Activated naive CD4-positive, alpha-beta T cell treated with anti-CD3 and anti-CD28 coated beads, Interleukin-2, amount 50 U/mL, for 72 hours (primary cell): ENCODE measurements around the gene SPHKAP. TPM values are rescaled to one million over a fixed set of nuclear protein-coding genes. Genes with fewer than 3 reads are reported as not detected.
"Not testable (repeated sequence)": the region's sequence is repeated elsewhere in the genome, so short reads cannot be mapped to it uniquely, and the experiment has no call there.

Experiments used
- ATAC-seq, 2 donors: fragments of 150-1000 bp; cut with Tn5 transposase; 2 replicates each; pipeline ENCODE4 v1.10.0; 2021; ENCODE audit warnings: mild to moderate bottlenecking in 2 of 2, moderate library complexity in 2 of 2
- DNase-seq, 2 donors: peaks; one replicate each; pipeline ENCODE4 v3.0.0; 2021 to 2022; ENCODE audit warnings: low spot score in 2 of 2
- H3K27ac Mint-ChIP-seq, 2 donors: one replicate each; pipeline ENCODE4 v1.8.0; 2022; ENCODE audit warnings: mild to moderate bottlenecking in 2 of 2, mixed read lengths in 2 of 2
- H3K36me3 Mint-ChIP-seq, 2 donors: one replicate each; pipeline ENCODE4 v1.8.0; 2022; ENCODE audit warnings: mixed read lengths in 2 of 2
- H3K9me3 Mint-ChIP-seq, 2 donors: one replicate each; pipeline ENCODE4 v1.8.0; 2022; ENCODE audit warnings: mixed read lengths in 2 of 2
- total RNA-seq, 2 donors: library from RNA; stranded (reverse); gene quantifications; one replicate each; pipeline ENCODE4 v1.2.3, GENCODE V29; 2022

The SPHKAP gene, protein sequence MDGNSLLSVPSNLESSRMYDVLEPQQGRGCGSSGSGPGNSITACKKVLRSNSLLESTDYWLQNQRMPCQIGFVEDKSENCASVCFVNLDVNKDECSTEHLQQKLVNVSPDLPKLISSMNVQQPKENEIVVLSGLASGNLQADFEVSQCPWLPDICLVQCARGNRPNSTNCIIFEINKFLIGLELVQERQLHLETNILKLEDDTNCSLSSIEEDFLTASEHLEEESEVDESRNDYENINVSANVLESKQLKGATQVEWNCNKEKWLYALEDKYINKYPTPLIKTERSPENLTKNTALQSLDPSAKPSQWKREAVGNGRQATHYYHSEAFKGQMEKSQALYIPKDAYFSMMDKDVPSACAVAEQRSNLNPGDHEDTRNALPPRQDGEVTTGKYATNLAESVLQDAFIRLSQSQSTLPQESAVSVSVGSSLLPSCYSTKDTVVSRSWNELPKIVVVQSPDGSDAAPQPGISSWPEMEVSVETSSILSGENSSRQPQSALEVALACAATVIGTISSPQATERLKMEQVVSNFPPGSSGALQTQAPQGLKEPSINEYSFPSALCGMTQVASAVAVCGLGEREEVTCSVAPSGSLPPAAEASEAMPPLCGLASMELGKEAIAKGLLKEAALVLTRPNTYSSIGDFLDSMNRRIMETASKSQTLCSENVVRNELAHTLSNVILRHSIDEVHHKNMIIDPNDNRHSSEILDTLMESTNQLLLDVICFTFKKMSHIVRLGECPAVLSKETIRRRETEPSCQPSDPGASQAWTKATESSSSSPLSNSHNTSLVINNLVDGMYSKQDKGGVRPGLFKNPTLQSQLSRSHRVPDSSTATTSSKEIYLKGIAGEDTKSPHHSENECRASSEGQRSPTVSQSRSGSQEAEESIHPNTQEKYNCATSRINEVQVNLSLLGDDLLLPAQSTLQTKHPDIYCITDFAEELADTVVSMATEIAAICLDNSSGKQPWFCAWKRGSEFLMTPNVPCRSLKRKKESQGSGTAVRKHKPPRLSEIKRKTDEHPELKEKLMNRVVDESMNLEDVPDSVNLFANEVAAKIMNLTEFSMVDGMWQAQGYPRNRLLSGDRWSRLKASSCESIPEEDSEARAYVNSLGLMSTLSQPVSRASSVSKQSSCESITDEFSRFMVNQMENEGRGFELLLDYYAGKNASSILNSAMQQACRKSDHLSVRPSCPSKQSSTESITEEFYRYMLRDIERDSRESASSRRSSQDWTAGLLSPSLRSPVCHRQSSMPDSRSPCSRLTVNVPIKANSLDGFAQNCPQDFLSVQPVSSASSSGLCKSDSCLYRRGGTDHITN (N-terminal part only)
- total RNA-seq: not detected

DNA sequence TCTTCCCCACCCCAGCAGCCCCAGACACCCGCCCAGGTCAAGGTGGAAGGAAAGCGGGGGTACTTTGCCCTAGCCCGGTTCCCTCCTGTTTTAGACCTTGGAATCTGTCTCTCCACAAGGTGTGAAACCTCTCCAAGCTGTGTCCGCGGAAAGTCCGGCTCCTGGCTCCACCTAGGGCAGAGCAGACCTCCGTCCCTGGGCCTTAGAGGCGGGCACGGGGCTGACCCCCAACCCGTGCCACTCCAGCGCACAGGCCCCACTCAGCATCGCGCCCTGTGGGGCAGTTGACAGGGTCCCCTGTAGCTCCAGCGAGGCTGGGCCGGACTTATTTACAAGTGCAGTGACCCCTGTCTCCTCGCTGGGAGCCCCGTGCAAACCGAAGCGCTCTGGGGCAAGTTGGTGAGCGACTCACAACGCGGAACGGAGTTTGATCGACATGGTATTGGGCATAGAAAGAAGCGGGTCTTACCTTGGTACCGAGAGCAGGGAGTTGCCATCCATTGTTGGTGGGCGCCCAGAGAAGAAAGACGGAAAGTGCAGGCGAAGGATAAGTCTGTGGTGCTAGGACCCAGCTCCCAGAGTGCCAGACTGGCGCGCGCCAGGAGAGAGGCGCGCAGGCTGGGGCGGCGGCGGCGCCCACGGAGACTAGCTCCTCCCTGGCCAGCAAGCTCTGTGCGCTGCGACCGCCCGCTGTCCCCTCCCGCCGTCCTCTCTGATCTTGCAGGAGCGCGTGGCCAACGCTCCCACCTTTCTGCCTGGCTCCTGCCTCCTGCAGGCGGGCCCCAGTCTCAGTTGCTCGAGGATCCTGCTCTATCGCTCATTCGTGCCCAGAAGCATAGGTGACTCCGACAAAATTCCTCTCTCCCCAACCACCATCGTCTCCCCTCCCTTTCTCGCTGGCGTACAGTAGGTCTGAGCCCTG is at the start of gene SPHKAP:
TSS of gene SPHKAP (minus strand) at position 590 of the 922 bp plus-strand sequence. CDS start at position 501, 89 bp downstream.
- H3K36me3 Mint-ChIP-seq: peaks cover 8% of the 10 kb centered on the region in 2 donors
- peaks cover 6 to 16% of the 10 kb centered on the region in 2 donors for H3K9me3 Mint-ChIP-seq
- no peak within 1 kb of the TSS for H3K27ac Mint-ChIP-seq
- DNase-seq: no peak
- no peak for ATAC-seq

DNA sequence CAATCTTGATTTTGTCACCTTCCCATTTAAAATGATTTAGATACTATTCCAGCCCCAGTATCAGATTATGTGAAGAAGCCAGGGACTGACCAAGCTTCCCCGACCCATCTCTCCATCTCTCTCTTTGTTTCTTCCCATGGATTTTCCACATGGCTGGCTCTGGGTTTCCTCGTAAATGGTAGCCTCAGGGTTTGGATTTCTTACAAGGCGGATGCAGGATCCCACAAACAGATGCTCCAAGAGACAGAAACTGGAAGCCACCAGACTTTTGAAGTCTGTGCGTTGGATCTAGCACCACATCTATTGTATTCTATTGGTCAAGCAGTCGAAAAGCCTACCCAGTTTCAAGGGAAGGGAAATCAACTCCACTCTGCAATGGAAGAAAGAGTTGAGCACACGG is 46.0 kb upstream of the SPHKAP start:
- no peak overlapping the region for H3K27ac Mint-ChIP-seq
- peaks cover 18 to 23% of the 10 kb centered on the region in 2 donors for H3K9me3 Mint-ChIP-seq
- ATAC-seq (no peak), DNase-seq (no peak)
- H3K36me3 Mint-ChIP-seq: no peaks in the 10 kb centered on the region

DNA sequence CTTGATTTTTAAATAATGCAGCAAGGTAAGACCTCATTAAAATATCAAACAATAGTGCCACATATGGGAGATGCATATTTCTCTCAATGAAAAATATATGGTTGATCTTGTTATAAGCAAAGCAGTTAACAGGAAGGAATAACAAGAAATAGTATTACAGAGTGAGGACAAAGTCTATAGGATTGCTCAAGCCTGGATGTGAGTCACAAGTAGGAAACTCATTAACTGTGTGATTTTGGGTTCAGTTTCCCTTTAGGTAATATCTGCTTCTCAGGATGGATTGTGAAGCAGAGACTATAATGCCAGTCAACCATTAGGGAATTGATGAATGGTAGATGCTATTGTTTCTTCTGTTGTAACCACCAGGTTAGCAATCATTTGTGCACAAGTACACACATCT is 42.9 kb upstream of the SPHKAP start:
- no peak for DNase-seq
- H3K27ac Mint-ChIP-seq: no peak overlapping the region
- peaks cover 14 to 18% of the 10 kb centered on the region in 2 donors for H3K9me3 Mint-ChIP-seq
- no peak for ATAC-seq
- H3K36me3 Mint-ChIP-seq: no peaks in the 10 kb centered on the region

DNA sequence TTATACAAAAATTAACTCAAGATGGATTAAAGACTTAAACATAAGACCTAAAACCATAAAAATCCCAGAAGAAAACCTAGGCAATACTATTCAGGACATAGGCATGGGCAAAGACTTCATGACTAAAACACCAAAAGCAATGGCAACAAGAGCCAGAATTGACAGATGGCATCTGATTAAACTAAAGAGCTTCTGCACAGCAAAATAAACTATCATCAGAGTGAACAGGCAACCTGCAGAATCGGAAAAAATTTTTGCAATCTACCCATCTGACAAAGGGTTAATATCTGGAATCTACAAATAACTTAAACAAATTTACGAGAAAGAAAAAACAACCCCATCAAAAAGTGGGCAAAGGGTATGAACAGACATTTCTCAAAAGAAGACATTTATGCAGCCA is 37.1 kb upstream of the SPHKAP start:
- not testable (repeated sequence) for H3K36me3 Mint-ChIP-seq, H3K27ac Mint-ChIP-seq, DNase-seq, ATAC-seq
- peaks cover 3 to 12% of the 10 kb centered on the region in 2 donors for H3K9me3 Mint-ChIP-seq

DNA sequence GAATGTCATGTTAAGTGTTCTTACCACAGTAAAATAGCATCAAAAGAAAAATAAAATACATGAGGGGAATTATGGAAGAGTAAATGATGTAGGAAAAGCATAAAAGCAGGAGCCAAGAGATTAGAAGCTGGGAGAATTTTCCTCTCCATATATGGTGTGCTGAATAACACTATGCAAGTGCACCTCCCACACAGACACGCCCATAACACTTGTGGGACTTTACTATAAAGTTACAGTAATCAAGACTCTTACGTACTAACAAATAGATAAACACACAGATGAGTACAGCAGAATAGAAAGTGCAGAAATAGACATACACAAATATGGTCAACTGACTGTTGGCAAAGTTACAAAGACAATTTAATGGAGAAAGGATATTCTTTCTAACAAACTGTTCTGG is 16.0 kb upstream of the SPHKAP start:
- Mint-ChIP-seq H3K9me3 (peaks cover 13 to 23% of the 10 kb centered on the region in 2 donors), H3K27ac (no peak overlapping the region), H3K36me3 (no peaks in the 10 kb centered on the region)
- DNase-seq: no peak
- no peak for ATAC-seq

DNA sequence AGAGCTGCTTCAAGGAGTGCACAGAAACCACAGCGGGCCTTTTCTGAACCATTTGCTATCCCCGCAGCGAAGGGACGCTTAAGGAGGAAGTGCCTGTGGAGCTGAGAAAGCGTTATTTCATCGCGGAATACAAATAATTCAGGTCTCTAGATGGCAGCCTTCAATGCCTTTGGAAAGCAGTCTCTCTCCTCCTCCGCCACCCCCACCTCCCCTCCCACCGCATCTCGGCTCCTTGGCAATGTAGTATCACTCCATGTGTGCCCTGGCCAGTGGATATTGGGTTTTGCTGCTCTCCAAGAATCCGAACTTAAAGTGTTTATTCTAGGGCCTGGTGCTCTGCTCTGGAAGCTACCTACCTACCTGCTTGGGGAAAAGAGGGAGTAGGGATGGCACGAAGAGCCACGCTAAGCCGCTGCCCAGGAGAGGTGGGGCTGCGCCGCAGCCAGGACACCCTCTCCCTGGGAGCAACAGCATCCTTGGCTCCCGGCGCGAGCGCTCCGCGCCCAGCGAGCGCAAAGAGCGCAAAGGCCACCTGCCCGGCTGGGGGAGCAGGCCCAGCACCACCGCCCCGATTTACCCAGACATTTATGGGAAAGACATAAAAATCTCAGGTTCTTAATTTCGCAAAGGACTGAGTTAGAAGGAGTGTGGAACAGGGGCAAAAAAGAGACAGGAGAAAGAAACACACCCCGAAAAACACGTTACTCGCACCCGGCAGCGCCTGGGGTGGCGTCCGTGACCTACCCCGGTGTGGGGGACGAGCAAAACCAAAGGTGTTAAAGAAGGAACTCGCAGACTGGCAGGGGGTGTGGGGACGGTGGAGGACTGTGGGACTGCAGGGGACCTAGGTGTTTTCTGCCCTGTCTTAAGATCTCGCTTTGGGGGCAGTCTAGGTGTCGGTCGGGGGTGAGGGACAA is 1.0 kb downstream of the SPHKAP start:
- H3K36me3 Mint-ChIP-seq: peaks cover 8% of the 10 kb centered on the region in 2 donors
- H3K27ac Mint-ChIP-seq: no peak overlapping the region
- peaks cover 6 to 11% of the 10 kb centered on the region in 2 donors for H3K9me3 Mint-ChIP-seq
- DNase-seq (no peak), ATAC-seq (no peak)

DNA sequence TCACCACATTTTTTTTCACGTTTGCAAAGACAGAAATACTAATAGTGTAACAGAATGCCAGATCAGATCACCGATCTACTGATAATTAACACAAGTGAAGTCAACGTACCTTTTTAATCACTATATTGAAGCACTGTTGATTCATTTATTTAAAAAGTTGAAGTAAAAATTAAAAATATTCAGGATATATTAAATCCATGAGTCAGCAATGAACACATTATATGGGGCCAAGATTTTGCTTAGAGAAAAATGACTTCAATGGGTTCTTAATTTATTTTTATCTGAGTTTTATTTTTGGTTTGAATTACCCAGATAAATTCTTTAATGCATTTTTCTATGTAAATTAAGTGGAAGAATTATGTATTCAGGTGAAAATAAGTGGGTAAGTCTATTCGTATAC is 14.2 kb downstream of the SPHKAP start:
- no peak overlapping the region for H3K27ac Mint-ChIP-seq
- ATAC-seq: no peak
- no peaks in the 10 kb centered on the region for H3K9me3 Mint-ChIP-seq
- no peaks in the 10 kb centered on the region for H3K36me3 Mint-ChIP-seq
- no peak for DNase-seq

DNA sequence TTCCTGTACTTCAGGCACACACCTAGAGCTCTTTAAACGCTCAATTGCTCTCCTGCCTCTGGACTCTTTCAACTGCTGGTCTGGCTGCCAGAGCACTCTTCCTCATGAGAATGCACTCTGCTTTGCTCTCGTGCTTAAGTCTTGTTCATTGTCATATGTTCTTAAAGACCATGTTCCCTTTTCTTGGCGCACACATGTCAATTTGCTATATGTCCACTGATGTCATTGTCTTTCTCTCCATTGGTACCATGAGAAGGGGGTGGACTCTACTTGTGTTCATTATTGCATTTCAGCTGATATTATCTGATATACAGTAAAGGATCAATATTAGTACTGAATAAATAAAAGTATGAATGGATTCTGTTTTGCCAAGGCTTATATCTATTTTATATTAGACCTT is 16.8 kb downstream of the SPHKAP start:
- no peak for ATAC-seq
- Mint-ChIP-seq H3K36me3 (no peaks in the 10 kb centered on the region), H3K27ac (no peak overlapping the region), H3K9me3 (peaks cover 0 to 8% of the 10 kb centered on the region in 2 donors)
- DNase-seq: no peak

DNA sequence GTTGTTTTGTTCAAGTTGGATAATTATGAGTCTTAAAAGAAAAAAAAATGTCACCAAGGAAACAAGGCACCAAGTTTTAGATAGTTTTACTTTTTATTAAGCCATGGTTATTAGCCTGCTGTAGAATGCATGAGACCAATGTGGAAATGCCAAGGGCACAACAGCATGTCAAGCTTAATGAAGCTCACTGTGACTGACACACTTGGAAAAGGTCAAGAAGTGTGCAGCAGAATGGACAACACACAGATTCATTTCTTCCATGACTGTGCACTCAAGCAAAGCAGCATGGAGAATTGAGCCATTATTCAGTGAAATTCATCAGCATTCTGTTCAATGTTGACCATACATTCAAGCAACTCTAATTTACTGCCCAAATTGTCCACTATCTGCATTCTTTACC is 23.6 kb downstream of the SPHKAP start:
- Mint-ChIP-seq H3K9me3 (peaks cover 6 to 19% of the 10 kb centered on the region in 2 donors), H3K36me3 (no peaks in the 10 kb centered on the region), H3K27ac (no peak overlapping the region)
- DNase-seq: no peak
- no peak for ATAC-seq

DNA sequence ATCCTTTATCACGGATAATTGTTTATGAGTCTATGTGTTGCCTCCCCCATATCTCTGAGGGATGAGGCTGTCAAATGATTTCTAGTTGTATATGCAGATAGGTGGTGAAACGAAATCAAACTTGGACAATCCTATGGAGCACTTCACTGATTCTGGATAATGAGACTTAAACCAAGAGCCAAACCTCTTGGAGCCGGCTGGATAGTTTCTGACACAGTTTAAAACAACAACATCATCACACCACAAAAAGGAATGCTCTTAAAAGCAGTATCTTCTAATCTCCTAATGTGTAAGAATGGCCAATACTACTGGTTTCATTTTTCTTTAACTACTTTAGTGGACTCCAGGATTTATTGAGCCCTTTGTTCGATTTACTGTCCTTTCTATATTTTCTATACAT is 36.5 kb downstream of the SPHKAP start:
- ATAC-seq: no peak
- no peaks in the 10 kb centered on the region for H3K36me3 Mint-ChIP-seq
- peaks cover 12 to 25% of the 10 kb centered on the region in 2 donors for H3K9me3 Mint-ChIP-seq
- H3K27ac Mint-ChIP-seq: no peak overlapping the region
- DNase-seq: no peak

DNA sequence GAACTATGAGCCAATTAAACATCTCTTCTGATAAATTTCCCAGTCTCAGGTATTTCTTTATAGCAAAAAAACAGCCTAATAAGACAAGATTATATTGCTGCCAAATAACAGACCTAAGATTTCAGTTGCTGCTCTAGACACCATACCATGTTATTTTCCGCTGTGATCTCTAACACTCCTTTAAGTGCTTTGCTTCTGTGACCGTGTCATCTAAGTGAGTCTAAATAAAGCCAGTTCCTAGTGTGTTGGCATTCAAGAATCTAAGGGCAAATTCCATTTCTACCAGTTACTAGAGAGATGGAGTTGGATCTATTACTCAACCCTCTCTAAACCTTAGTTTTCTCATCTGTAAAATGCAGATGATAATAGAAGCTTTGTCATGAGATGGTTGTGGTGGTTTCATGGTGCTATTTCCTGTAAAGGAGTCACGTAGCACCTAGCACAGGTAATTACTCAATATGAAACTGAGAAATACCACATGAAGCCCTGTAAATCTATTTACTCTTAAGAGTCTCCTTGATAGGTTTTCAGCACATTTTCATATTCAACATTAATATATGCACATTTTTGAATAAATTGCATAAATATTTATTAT is 40.5 kb downstream of the SPHKAP start:
- no peaks in the 10 kb centered on the region for H3K36me3 Mint-ChIP-seq
- ATAC-seq: peak; percentile 33 to 86
- H3K27ac Mint-ChIP-seq: no peak overlapping the region
- DNase-seq: no peak
- H3K9me3 Mint-ChIP-seq: peaks cover 14 to 26% of the 10 kb centered on the region in 2 donors

DNA sequence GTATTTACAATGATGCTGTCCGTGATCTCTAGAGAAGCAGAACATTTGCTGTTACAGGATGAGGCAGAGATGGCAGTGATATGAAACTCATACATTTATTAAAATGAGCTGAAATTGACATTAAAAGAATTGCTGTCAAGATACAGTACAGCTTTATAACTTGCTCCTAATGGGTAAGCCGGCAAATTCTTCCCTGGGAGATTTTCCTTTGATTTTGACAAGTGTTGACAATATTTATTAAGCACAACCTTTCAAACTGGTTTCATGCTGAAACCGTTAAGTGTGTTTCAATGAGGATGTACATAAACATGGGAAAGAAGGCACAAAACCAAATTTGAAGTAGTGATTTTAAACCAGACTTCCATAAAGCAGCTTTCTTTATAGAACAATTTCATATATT is 45.5 kb downstream of the SPHKAP start:
- ATAC-seq: no peak
- H3K36me3 Mint-ChIP-seq: no peaks in the 10 kb centered on the region

DNA sequence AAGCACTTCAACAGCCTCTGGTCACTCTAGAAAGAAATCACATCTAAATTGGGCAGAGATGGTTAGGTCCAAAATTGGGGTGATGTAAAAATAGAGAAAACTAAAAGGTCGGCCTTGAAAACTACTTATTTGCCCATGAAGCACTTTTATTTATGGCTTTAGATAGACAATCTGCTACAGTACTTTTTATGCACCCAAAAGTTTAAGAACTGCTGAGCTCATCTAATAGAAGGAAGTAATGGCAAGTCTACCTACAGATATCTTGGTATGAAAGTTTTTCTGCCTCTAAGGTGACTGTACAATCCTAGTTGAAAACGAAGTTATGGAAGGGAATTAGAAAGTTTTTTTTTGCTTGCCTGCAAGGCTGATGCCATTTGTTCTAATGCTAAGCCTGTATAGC is 46.2 kb downstream of the SPHKAP start:
- DNase-seq: no peak
- Mint-ChIP-seq H3K9me3 (peaks cover 5 to 10% of the 10 kb centered on the region in 2 donors), H3K27ac (no peak overlapping the region), H3K36me3 (no peaks in the 10 kb centered on the region)
- no peak for ATAC-seq

More for the DNA sequence above, 45.5 kb downstream of the SPHKAP start:
- peaks cover 5 to 15% of the 10 kb centered on the region in 2 donors for H3K9me3 Mint-ChIP-seq
- no peak overlapping the region for H3K27ac Mint-ChIP-seq
- no peak for DNase-seq

DNA sequence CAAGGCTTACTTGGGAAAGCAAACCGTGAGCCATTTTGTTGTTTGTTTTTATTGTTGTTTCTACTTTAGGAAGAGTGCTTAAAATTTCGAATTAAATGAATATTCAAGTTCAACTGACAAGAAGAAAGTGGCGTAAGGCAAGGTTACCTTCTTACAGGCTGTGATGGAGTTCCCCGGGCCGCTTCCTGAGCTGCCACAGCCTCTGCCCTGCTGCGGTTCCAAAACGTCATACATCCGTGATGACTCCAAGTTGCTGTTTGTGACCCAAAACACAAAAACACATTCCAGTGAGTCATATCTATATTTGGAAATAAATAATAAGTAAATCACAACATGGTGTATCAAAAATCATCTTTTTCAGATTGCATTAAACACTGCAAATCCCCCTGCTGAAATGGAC is 49.7 kb downstream of the SPHKAP start:
- no peaks in the 10 kb centered on the region for H3K9me3 Mint-ChIP-seq
- DNase-seq (no peak), ATAC-seq (no peak)
- no peak overlapping the region for H3K27ac Mint-ChIP-seq
- no peaks in the 10 kb centered on the region for H3K36me3 Mint-ChIP-seq
